Endothelial cell of umbilical vein (primary cell): Measurements from ENCODE around the gene PTAR1. TPM values are rescaled to one million over a fixed set of nuclear protein-coding genes. Genes with fewer than 3 reads are reported as not detected.

ENCODE experiments used
- BruUV-seq: library from RNA; stranded (reverse); fragments of 400-500 nt; replicated peaks from 2 replicates; lab custom pipeline; 2021; lab: Mats Ljungman, UMichigan
- CTCF ChIA-PET: fragments of 300-600, 350-600 bp; sonication (Branson Sonifier 250); formaldehyde crosslinking; loops from one replicate; lab custom pipeline; 2021; ENCODE audit warnings: antibody characterized with exemption, inconsistent platforms; lab: Charles Lee
- POLR2A ChIA-PET: fragments of 300-600, 350-600 bp; sonication (Branson Sonifier 250); formaldehyde crosslinking; loops from one replicate; lab custom pipeline; 2021; ENCODE audit warnings: antibody characterized with exemption, inconsistent platforms; lab: Charles Lee
- DNase-seq: peaks from one replicate; pipeline ENCODE4 v3.0.0-alpha.2; 2011; ENCODE audit warnings: low read depth, low spot score
- FAIRE-seq: peaks from 2 replicates; lab custom pipeline; 2011; peaks lifted over from hg19 to GRCh38; lab: Jason Lieb, UNC
- H2AFZ ChIP-seq: 2 replicates; pipeline ENCODE4 v1.6.0; 2012; ENCODE audit warnings: low read depth, low read length, control low read depth, inconsistent platforms
- H3K27ac ChIP-seq: 2 replicates; pipeline ENCODE4 v1.5.1; 2011; ENCODE audit warnings: low read depth, mild to moderate bottlenecking, control low read depth, low read length, moderate library complexity; ENCODE audit not compliant: insufficient read depth
- H3K27me3 ChIP-seq, 2 experiments: 2 replicates each; pipeline versions ENCODE4 v1.6.0 to v1.6.1; 2011; ENCODE audit warnings: low read length in 2 of 2, mixed read lengths in 1 of 2; ENCODE audit not compliant: control insufficient read depth in 2 of 2, insufficient read depth in 2 of 2
- H3K36me3 ChIP-seq, 2 experiments: 2 replicates in 1 of 2; 3 replicates in 1 of 2; pipeline ENCODE4 v1.5.1; 2011; ENCODE audit warnings: low read length in 2 of 2, mild to moderate bottlenecking in 1 of 2, moderate library complexity in 1 of 2; ENCODE audit not compliant: control insufficient read depth in 2 of 2, insufficient read depth in 2 of 2; ENCODE audit errors: extremely low read depth in 1 of 2
- H3K4me1 ChIP-seq: 3 replicates; pipeline ENCODE4 v1.5.1; 2011; ENCODE audit warnings: mild to moderate bottlenecking, low read length; ENCODE audit not compliant: control insufficient read depth, insufficient read depth; ENCODE audit errors: extremely low read depth
- H3K4me2 ChIP-seq: 2 replicates; pipeline ENCODE4 v1.6.1; 2011; ENCODE audit warnings: low read length, control low read depth, mixed read lengths; ENCODE audit not compliant: insufficient read depth
- H3K4me3 ChIP-seq, 3 experiments: fragments of 200-600 bp in 1 of 3; sonication (generic), shearing (Covaris generic) in 1 of 3; replicated peaks in 1 of 3; 2 replicates each; pipeline ENCODE4 v1.5.1; 2011 to 2016; ENCODE audit warnings: control low read depth in 3 of 3, low read length in 3 of 3, mild to moderate bottlenecking in 2 of 3, inconsistent platforms in 1 of 3, low read depth in 1 of 3, moderate library complexity in 1 of 3; ENCODE audit not compliant: insufficient read depth in 1 of 3
- H3K79me2 ChIP-seq: 2 replicates; pipeline ENCODE4 v1.6.0; 2012; ENCODE audit warnings: low read length, inconsistent platforms; ENCODE audit not compliant: control insufficient read depth, insufficient read depth
- H3K9ac ChIP-seq: replicated peaks from 2 replicates; pipeline ENCODE3; 2011; ENCODE audit warnings: low read length, control low read depth; ENCODE audit not compliant: insufficient read depth; ENCODE audit errors: extremely low read depth
- H3K9me1 ChIP-seq: replicated peaks from 3 replicates; pipeline ENCODE4 v1.6.0; 2011; ENCODE audit warnings: mild to moderate bottlenecking, low read length; ENCODE audit not compliant: control insufficient read depth, insufficient read depth; ENCODE audit errors: extremely low read depth
- H3K9me3 ChIP-seq: replicated peaks from 2 replicates; pipeline ENCODE4 v1.5.1; 2012; ENCODE audit warnings: low read length, inconsistent platforms; ENCODE audit not compliant: control insufficient read depth, insufficient read depth
- H4K20me1 ChIP-seq: replicated peaks from 2 replicates; pipeline ENCODE3; 2011; ENCODE audit warnings: mild to moderate bottlenecking, low read length; ENCODE audit not compliant: control insufficient read depth, insufficient read depth; ENCODE audit errors: extremely low read depth
- CTCF ChIP-seq, 2 donors: IDR thresholded peaks; 1 replicate in 1 of 2; 2 replicates in 1 of 2; pipeline ENCODE4 v1.5.1; 2011; ENCODE audit warnings: low read length in 2 of 2, mild to moderate bottlenecking in 2 of 2, moderate library complexity in 2 of 2, control low read depth in 1 of 2, inconsistent platforms in 1 of 2, low read depth in 1 of 2; ENCODE audit not compliant: insufficient read depth in 1 of 2; ENCODE audit errors: extremely low read depth in 1 of 2
- EZH2 ChIP-seq: IDR thresholded peaks from 2 replicates; pipeline ENCODE4 v1.6.1; 2012; ENCODE audit warnings: borderline replicate concordance, low read depth, mild to moderate bottlenecking, moderate library complexity, low read length, inconsistent platforms; ENCODE audit not compliant: severe bottlenecking
- FOS ChIP-seq: IDR thresholded peaks from 2 replicates; pipeline ENCODE4 v1.6.1; 2011; ENCODE audit warnings: mild to moderate bottlenecking, low read length, moderate library complexity, borderline replicate concordance; ENCODE audit not compliant: insufficient read depth
- GATA2 ChIP-seq: IDR thresholded peaks from 2 replicates; pipeline ENCODE4 v1.7.0; 2011; ENCODE audit warnings: low read depth, mild to moderate bottlenecking, moderate library complexity, mixed read lengths, low read length; ENCODE audit not compliant: insufficient read length, insufficient read depth
- JUN ChIP-seq: IDR thresholded peaks from 2 replicates; pipeline ENCODE4 v1.6.1; 2011; ENCODE audit warnings: borderline replicate concordance, low read depth; ENCODE audit not compliant: insufficient read length, insufficient read depth
- MYC ChIP-seq: IDR thresholded peaks from one replicate; pipeline ENCODE4 v1.6.1; 2011; ENCODE audit warnings: mild to moderate bottlenecking, low read depth, low read length
- POLR2A ChIP-seq: IDR thresholded peaks from 2 replicates; pipeline ENCODE4 v1.6.1; 2012; ENCODE audit warnings: low read depth, mild to moderate bottlenecking, control low read depth, low read length
- POLR2AphosphoS5 ChIP-seq: IDR thresholded peaks from 2 replicates; pipeline ENCODE4 v1.6.1; 2012; ENCODE audit warnings: low read depth, mild to moderate bottlenecking, control low read depth, low read length, moderate library complexity; ENCODE audit not compliant: insufficient read depth
- dilution Hi-C: fragments of 300-500 bp; cut with MboI; formaldehyde crosslinking; loops from one replicate; pipeline ENCODE4 v1.15.0; 2019; ENCODE audit warnings: low sequenced_read_pairs; ENCODE audit not compliant: extremely low pct_ligation_motif_present
- intact Hi-C: fragments of 100-400 bp; cut with micrococcal nuclease; formaldehyde crosslinking; loops from one replicate; pipeline ENCODE4 v1.10.0; 2022
- polyA plus RNA-seq, 4 experiments: library from polyadenylated mRNA; depleted of rRNA in 3 of 4; stranded (reverse) in 3 of 4; unstranded in 1 of 4; fragments of >200 nt; gene quantifications; 2 replicates each; pipeline versions ENCODE4 v1.2.1 to v1.2.3, GENCODE V29; 2011 to 2012; ENCODE audit warnings: missing spikeins in 1 of 4
- total RNA-seq: library from RNA; stranded (reverse); gene quantifications from 2 replicates; pipeline ENCODE4 v1.2.3, GENCODE V29; 2021
- TF ChIP-seq, protein P1 (sequence below): IDR thresholded peaks from 2 replicates; pipeline ENCODE4 v1.6.1; 2011; ENCODE audit not compliant: insufficient read depth, insufficient read length

PTAR1 gene
- total and polyA plus RNA-seq, 2 donors (not counting 3 experiments of a cell fraction or from before 2014, with no cell fraction given) = 8.1 to 46.8 TPM

DNA sequence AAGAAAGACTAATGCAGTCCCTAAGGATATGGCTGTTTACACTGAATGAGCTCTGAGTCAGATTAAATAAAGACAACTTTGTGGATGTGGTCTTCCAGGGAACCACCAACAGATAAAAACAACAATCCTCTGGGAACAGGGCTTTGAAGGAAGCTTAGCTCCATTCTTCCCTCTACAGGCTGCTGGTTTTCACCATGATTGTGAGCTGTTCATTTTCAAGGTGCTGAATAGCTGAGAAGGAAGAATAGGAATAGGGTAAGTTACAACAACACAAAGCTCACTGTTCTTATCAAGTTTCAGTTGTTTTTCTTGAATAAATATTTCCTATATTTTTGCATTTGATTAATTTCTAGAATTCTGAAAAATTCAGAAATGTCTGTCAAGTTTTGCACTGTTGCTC, 25.9 kb upstream of the PTAR1 start:
- intact Hi-C loops = no loop called here
- Histone ChIP-seq H3K79me2 (no peaks in the 10 kb centered on the region), H3K27ac (no peak overlapping the region), H3K36me3 (no peaks in the 10 kb centered on the region), H3K9me3 (no peaks in the 10 kb centered on the region), H3K4me1 (no peaks in the 10 kb centered on the region), H4K20me1 (no peaks in the 10 kb centered on the region), H3K9me1 (no peaks in the 10 kb centered on the region), H3K4me2 (no peak overlapping the region), H3K4me3 (no peak overlapping the region), H2AFZ (no peak overlapping the region), H3K27me3 (peaks cover 5 to 34% of the 10 kb centered on the region in 2 experiments), H3K9ac (no peak overlapping the region)
- TF ChIP-seq EZH2 = no peak
- no peak for TF ChIP-seq MYC
- TF ChIP-seq, protein P1, sequence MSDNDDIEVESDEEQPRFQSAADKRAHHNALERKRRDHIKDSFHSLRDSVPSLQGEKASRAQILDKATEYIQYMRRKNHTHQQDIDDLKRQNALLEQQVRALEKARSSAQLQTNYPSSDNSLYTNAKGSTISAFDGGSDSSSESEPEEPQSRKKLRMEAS = no peak
- ChIA-PET POLR2A (no interaction called here), CTCF (interaction anchor here (0.6 to 1.6 kb wide), 8 partner anchors 9 to 363 kb away, joined by 3 to 13 read pairs (median 3); partner anchors contain the start of genes APBA1 and PTAR1)
- dilution Hi-C loops = no loop called here
- FAIRE-seq = peak; percentile 70
- DNase-seq = peak; percentile 11
- BruUV-seq = no TSS peak

GRCh38 chr9:69773258-69773657, 13.4 kb upstream of the PTAR1 start:
- dilution Hi-C loops = no loop called here
- BruUV-seq = no TSS peak
- H3K79me2 ChIP-seq = no peaks in the 10 kb centered on the region
- no peaks in the 10 kb centered on the region for H3K9me1 ChIP-seq
- no peak overlapping the region for H3K27ac ChIP-seq
- TF ChIP-seq, protein P1 = no peak
- no peak for TF ChIP-seq POLR2AphosphoS5
- TF ChIP-seq MYC = no peak
- TF ChIP-seq EZH2 = no peak
- no peak for TF ChIP-seq CTCF (IDR thresholded peaks at IDR 0.05; ENCODE audit: extremely low read depth in 1 of 2, insufficient read depth in 1 of 2, low read depth in 1 of 2, low read length in 2 of 2)
- TF ChIP-seq POLR2A = no peak
- no peak for TF ChIP-seq FOS
- TF ChIP-seq GATA2 = no peak
- TF ChIP-seq JUN = no peak
- H3K9ac ChIP-seq = no peak overlapping the region
- H3K4me2 ChIP-seq = no peak overlapping the region
- no peaks in the 10 kb centered on the region for H3K4me1 ChIP-seq
- DNase-seq (no peak), FAIRE-seq (no peak)
- H3K9me3 ChIP-seq = no peaks in the 10 kb centered on the region
- H3K36me3 ChIP-seq = no peaks in the 10 kb centered on the region
- no peaks in the 10 kb centered on the region for H4K20me1 ChIP-seq
- no peak overlapping the region for H2AFZ ChIP-seq
- POLR2A ChIA-PET = no interaction called here
- H3K4me3 ChIP-seq = no peak overlapping the region
- peaks cover 3 to 6% of the 10 kb centered on the region in 2 experiments for H3K27me3 ChIP-seq
- intact Hi-C loops = no loop called here
- CTCF ChIA-PET = no interaction called here
